Body of pancreas (tissue), 4 donors: ENCODE data around the gene CHMP4A. TPM values are rescaled to one million over a fixed set of nuclear protein-coding genes. Genes with fewer than 3 reads are reported as not detected.

Experiments used
- ATAC-seq: fragments of 150-250 bp; one replicate; pipeline ENCODE4 v1.9.1; 2016
- DNase-seq, 4 donors: peaks; one replicate each; pipeline ENCODE4 v3.0.0-alpha.2; 2019
- H3K27ac ChIP-seq, 4 donors: fragments of 200-600 bp; sonication (generic); 1 replicate in 3 of 4; 2 replicates in 1 of 4; pipeline versions ENCODE4 v1.5.1 to v1.6.1; 2016 to 2019; ENCODE audit warnings: mild to moderate bottlenecking in 1 of 4, mixed read lengths in 1 of 4, moderate library complexity in 1 of 4
- H3K27me3 ChIP-seq, 2 donors: fragments of 200-600 bp; sonication (generic); one replicate each; pipeline ENCODE4 v1.6.0; 2016; ENCODE audit warnings: mild to moderate bottlenecking in 1 of 2
- H3K36me3 ChIP-seq, 2 donors: fragments of 200-600 bp; sonication (generic); replicated peaks in 1 of 2; 2 replicates each; pipeline ENCODE4 v1.5.1; 2016; ENCODE audit warnings: low read depth in 2 of 2; ENCODE audit not compliant: insufficient read depth in 1 of 2
- H3K4me1 ChIP-seq: fragments of 200-600 bp; sonication (generic); one replicate; pipeline ENCODE4 v1.6.0; 2016
- H3K4me3 ChIP-seq, 2 donors: fragments of 200-600 bp; sonication (generic); 1 replicate in 1 of 2; 2 replicates in 1 of 2; pipeline ENCODE4 v1.5.1; 2016 to 2019
- H3K9me3 ChIP-seq, 3 donors: fragments of 200-600 bp; sonication (generic); 1 replicate in 2 of 3; 2 replicates in 1 of 3; pipeline ENCODE4 v1.5.1; 2016
- CTCF ChIP-seq, 7 experiments: fragments of 450-650 bp in 4 of 7; fragments of 200-600 bp in 3 of 7; sonication (generic) in 3 of 7; IDR thresholded peaks; one replicate each; pipeline ENCODE4 v1.5.1; 2016 to 2019; ENCODE audit warnings: antibody characterized with exemption in 7 of 7
- POLR2A ChIP-seq, 3 donors: fragments of 450-650 bp; IDR thresholded peaks; one replicate each; pipeline ENCODE4 v1.6.1; 2016; ENCODE audit warnings: antibody characterized with exemption in 3 of 3, mild to moderate bottlenecking in 2 of 3
- WGBS, 2 donors: methylation state at CpG; one replicate each; pipeline ENCODE4 v1.1.5; 2017; 5-methylcytosine and 5-hydroxymethylcytosine counted together
- intact Hi-C: fragments of 100-400 bp; cut with DNase I; formaldehyde crosslinking; loops from one replicate; pipeline ENCODE4 v1.15.1; 2023
- total RNA-seq, 2 donors: library from RNA; depleted of rRNA; stranded (reverse); fragments of >200 nt; gene quantifications; one replicate each; pipeline ENCODE4 v1.1.0, GENCODE V29; 2016

CHMP4A gene
- total RNA-seq, 2 donors from 2014 or later = 28.5 to 32.0 TPM

GRCh38 chr14:24172261-24172860, 40.9 kb downstream of the CHMP4A start:
- peaks cover 0 to 2% of the 10 kb centered on the region in 2 donors for H3K36me3 ChIP-seq
- ATAC-seq (no peak), DNase-seq (no peak)
- TF ChIP-seq CTCF (IDR thresholded peaks at IDR 0.05) (no peak), POLR2A (IDR thresholded peaks at IDR 0.05) (no peak)
- WGBS, 2 donors = 58 to 70% methylated on average over 21 to 30 of the region's 30 CpGs
- H3K9me3 ChIP-seq = no peaks in the 10 kb centered on the region
- H3K27me3 ChIP-seq = no peaks in the 10 kb centered on the region
- H3K27ac ChIP-seq = peak overlapping the region in 1 of 4 donors; percentile 5
- H3K4me3 ChIP-seq = no peak overlapping the region
- intact Hi-C loops = no loop called here
- no peaks in the 10 kb centered on the region for H3K4me1 ChIP-seq

GRCh38 chr14:24171422-24172260, 41.6 kb downstream of the CHMP4A start, which contains the start of gene REC8:
TSS of gene REC8 (plus strand) at chr14:24172080. CDS start at chr14:24172553, 473 bp downstream.
- Histone ChIP-seq H3K36me3 (peaks cover 0 to 3% of the 10 kb centered on the region in 2 donors), H3K27ac (peak within 1 kb of the TSS in 1 of 4 donors; percentile 5)
- DNase-seq = peak; percentile 44 to 78 (median 62)

GRCh38 chr14:24167469-24168114, 45.7 kb downstream of the CHMP4A start:
- Histone ChIP-seq H3K4me1 (peaks cover 9% of the 10 kb centered on the region), H3K27ac (no peak overlapping the region), H3K27me3 (no peaks in the 10 kb centered on the region), H3K4me3 (no peak overlapping the region), H3K36me3 (peaks cover 5 to 32% of the 10 kb centered on the region in 2 donors), H3K9me3 (no peaks in the 10 kb centered on the region)
- no peak for TF ChIP-seq CTCF (IDR thresholded peaks at IDR 0.05)
- TF ChIP-seq POLR2A (IDR thresholded peaks at IDR 0.05) = no peak
- ATAC-seq = no peak
- 76 to 83% methylated on average over 3 of the region's 3 CpGs for WGBS, 2 donors
- intact Hi-C loops = loop anchor here (10.0 kb wide), 1 partner anchor 113 kb away; the partner anchor contains the start of gene CARMIL3
- no peak for DNase-seq

More at GRCh38 chr14:24171422-24172260, 41.6 kb downstream of the CHMP4A start, which contains the start of gene REC8:
- WGBS, 2 donors = 49 to 63% methylated on average over 25 to 63 of the region's 63 CpGs
- intact Hi-C loops = no loop called here
- Histone ChIP-seq H3K4me3 (no peak within 1 kb of the TSS), H3K9me3 (no peaks in the 10 kb centered on the region), H3K4me1 (no peaks in the 10 kb centered on the region), H3K27me3 (no peaks in the 10 kb centered on the region)
- ATAC-seq = peak; percentile 70
- TF ChIP-seq CTCF (IDR thresholded peaks at IDR 0.05) (no peak), POLR2A (IDR thresholded peaks at IDR 0.05) (peak in 1 of 3 donors; percentile 7)

GRCh38 chr14:24165785-24166184, 47.5 kb downstream of the CHMP4A start:
- intact Hi-C loops = loop anchor here (10.0 kb wide), 1 partner anchor 111 kb away; the partner anchor contains the start of gene CARMIL3
- Histone ChIP-seq H3K4me1 (peaks cover 23% of the 10 kb centered on the region), H3K36me3 (peaks cover 5 to 32% of the 10 kb centered on the region in 2 donors), H3K4me3 (no peak overlapping the region), H3K27me3 (no peaks in the 10 kb centered on the region), H3K27ac (no peak overlapping the region), H3K9me3 (no peaks in the 10 kb centered on the region)
- WGBS, 2 donors = 86 to 89% methylated on average over 5 of the region's 5 CpGs
- no peak for ATAC-seq
- no peak for DNase-seq
- TF ChIP-seq POLR2A (IDR thresholded peaks at IDR 0.05) (no peak), CTCF (IDR thresholded peaks at IDR 0.05) (no peak)
